Measurements from ENCODE around the gene EGLN3. TPM values are rescaled to one million over a fixed set of nuclear protein-coding genes. Genes with fewer than 3 reads are reported as not detected.

The EGLN3 gene
- total and polyA plus RNA-seq, 3 experiments from 2014 or later, result 1.6 to 2.5 (median 2.1) TPM

DNA sequence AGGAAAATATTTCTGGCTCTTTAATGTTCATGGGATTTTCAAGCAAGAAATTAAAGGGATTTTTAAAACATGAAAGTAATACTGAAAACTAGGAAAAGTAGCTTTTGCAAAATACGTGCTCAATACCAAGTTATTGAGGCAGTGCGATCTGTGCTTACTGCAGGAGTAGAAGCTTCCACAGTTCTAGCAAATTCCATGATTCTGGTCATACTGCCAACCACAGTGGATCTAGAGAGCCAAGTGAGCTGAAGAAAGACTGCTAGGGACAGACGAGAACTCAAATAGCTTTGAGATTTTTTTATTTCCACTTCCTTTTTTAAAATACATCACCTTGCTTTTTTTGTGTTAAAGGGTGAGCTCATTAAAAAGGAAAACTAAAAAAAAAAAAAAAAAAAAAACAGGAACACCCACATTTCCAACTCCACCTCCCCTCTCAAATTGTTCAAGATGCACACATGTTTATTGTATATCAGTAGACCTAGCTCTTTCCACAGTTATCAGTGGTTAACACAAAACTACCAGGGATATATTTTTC, 26.2 kb downstream of the EGLN3 start:
- no peak overlapping the region for H3K27ac Mint-ChIP-seq
- ChIA-PET POLR2A (no interaction called here), CTCF (no interaction called here)
- peaks cover 0 to 2% (median 0%) of the 10 kb centered on the region in 5 donors for H3K9me3 Mint-ChIP-seq
- Histone ChIP-seq H3K9me3 (ENCODE audit: low read length) (no peaks in the 10 kb centered on the region), H3K27me3 (ENCODE audit: insufficient read depth, low read length, poor library complexity, severe bottlenecking) (no peaks in the 10 kb centered on the region), H3K27ac (ENCODE audit: low read depth, low read length) (no peak overlapping the region), H3K4me3 (ENCODE audit: low read length) (no peak overlapping the region), H3K36me3 (ENCODE audit: insufficient read depth, low read length) (no peaks in the 10 kb centered on the region), H3K4me1 (ENCODE audit: insufficient read depth, low read length) (no peaks in the 10 kb centered on the region)
- H3K4me3 Mint-ChIP-seq, result no peak overlapping the region
- H3K4me1 Mint-ChIP-seq, result no peaks in the 10 kb centered on the region
- H3K36me3 Mint-ChIP-seq, result peaks cover 0 to 2% (median 0%) of the 10 kb centered on the region in 3 donors
- no peak for DNase-seq
- H3K27me3 Mint-ChIP-seq, result no peaks in the 10 kb centered on the region

DNA sequence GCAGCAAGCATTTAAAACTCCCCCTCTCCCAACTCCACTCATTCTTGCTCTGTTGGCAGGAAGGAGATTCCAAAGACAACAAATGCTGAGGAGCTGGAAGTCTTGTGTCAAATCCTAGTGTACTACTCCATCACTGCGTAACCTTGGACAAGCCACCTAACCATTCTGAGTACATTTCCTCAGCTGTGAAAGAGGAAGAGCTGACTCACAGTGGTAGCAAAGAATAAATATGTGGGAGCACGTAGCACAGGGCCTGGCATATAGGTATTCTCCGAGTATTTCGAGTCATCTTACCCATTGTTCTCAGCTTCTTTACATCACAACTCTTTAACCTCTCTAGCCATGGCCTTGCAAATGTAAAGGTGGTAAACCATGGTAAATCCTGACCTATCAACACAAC, 28.7 kb downstream of the EGLN3 start:
- H3K9me3 ChIP-seq (ENCODE audit: low read length), result no peaks in the 10 kb centered on the region
- Mint-ChIP-seq H3K36me3 (no peaks in the 10 kb centered on the region), H3K27ac (no peak overlapping the region), H3K9me3 (peaks cover 0 to 7% (median 2%) of the 10 kb centered on the region in 5 donors), H3K4me1 (no peaks in the 10 kb centered on the region), H3K27me3 (no peaks in the 10 kb centered on the region), H3K4me3 (peak overlapping the region in 1 of 7 donors; percentile 19)
- ChIA-PET POLR2A (no interaction called here), CTCF (no interaction called here)
- no peaks in the 10 kb centered on the region for H3K4me1 ChIP-seq (ENCODE audit: insufficient read depth, low read length)
- no peak for DNase-seq
- H3K36me3 ChIP-seq (ENCODE audit: insufficient read depth, low read length), result no peaks in the 10 kb centered on the region
- no peak overlapping the region for H3K4me3 ChIP-seq (ENCODE audit: low read length)
- no peak overlapping the region for H3K27ac ChIP-seq (ENCODE audit: low read depth, low read length)
- no peaks in the 10 kb centered on the region for H3K27me3 ChIP-seq (ENCODE audit: insufficient read depth, low read length, poor library complexity, severe bottlenecking)

DNA sequence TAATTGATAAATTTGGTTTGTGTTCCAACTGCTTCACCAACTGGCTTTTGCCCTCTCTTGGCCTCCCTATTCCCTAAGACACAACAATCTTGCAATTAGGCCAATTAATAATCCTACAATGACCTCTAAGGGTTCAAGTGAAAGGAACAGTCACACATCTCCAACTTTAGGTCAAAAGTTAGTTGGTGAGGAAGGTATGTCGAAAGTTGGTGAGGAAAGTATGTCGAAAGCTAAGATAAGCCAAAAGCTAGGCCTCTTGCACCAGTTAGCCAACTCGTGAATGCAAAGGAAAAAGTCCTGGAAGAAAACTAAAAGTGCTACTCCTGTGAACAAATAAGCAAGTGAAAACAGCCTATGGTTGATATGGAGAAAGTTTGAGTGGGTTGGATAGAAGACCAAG, 32.6 kb downstream of the EGLN3 start:
- DNase-seq, result no peak
- CTCF ChIA-PET, result no interaction called here
- peaks cover 0 to 7% (median 0%) of the 10 kb centered on the region in 5 donors for H3K9me3 Mint-ChIP-seq

DNA sequence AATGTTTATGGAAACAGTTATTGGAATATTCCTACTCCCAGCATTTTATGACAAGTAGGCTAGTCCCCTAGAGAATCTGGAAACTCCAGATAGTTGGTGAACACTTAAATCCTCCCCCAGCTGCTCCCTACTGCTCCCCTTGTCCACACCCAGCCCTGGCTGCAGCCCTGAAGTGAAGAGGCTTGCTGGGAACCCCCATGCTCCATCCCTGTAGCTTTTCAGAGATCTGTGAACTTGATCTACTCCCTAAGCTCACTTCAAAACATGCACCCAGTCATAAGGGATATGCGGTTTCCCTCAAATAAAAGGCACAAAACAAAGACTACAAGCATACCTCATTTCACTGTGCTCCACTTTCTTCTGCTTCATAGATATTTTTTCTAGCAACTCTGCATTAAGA, 33.2 kb downstream of the EGLN3 start:
- no peak overlapping the region for H3K27ac Mint-ChIP-seq
- Histone ChIP-seq H3K4me3 (ENCODE audit: low read length) (no peak overlapping the region), H3K4me1 (ENCODE audit: insufficient read depth, low read length) (no peaks in the 10 kb centered on the region), H3K9me3 (ENCODE audit: low read length) (no peaks in the 10 kb centered on the region), H3K36me3 (ENCODE audit: insufficient read depth, low read length) (no peaks in the 10 kb centered on the region), H3K27me3 (ENCODE audit: insufficient read depth, low read length, poor library complexity, severe bottlenecking) (no peaks in the 10 kb centered on the region), H3K27ac (ENCODE audit: low read depth, low read length) (peak overlapping the region; percentile 55)
- DNase-seq, result no peak
- ChIA-PET CTCF (no interaction called here), POLR2A (no interaction called here)
- peaks cover 0 to 7% (median 0%) of the 10 kb centered on the region in 5 donors for H3K9me3 Mint-ChIP-seq
- H3K4me1 Mint-ChIP-seq, result no peaks in the 10 kb centered on the region
- no peak overlapping the region for H3K4me3 Mint-ChIP-seq
- H3K36me3 Mint-ChIP-seq, result no peaks in the 10 kb centered on the region
- no peaks in the 10 kb centered on the region for H3K27me3 Mint-ChIP-seq

More for the DNA sequence above, 32.6 kb downstream of the EGLN3 start:
- H3K36me3 Mint-ChIP-seq, result no peaks in the 10 kb centered on the region
- POLR2A ChIA-PET, result no interaction called here
- no peaks in the 10 kb centered on the region for H3K36me3 ChIP-seq (ENCODE audit: insufficient read depth, low read length)
- H3K27ac Mint-ChIP-seq, result peak overlapping the region in 1 of 8 donors; percentile 40
- H3K4me1 ChIP-seq (ENCODE audit: insufficient read depth, low read length), result no peaks in the 10 kb centered on the region
- H3K4me1 Mint-ChIP-seq, result no peaks in the 10 kb centered on the region
- no peaks in the 10 kb centered on the region for H3K27me3 Mint-ChIP-seq
- no peak overlapping the region for H3K4me3 Mint-ChIP-seq
- no peaks in the 10 kb centered on the region for H3K27me3 ChIP-seq (ENCODE audit: insufficient read depth, low read length, poor library complexity, severe bottlenecking)
- no peak overlapping the region for H3K4me3 ChIP-seq (ENCODE audit: low read length)
- H3K9me3 ChIP-seq (ENCODE audit: low read length), result no peaks in the 10 kb centered on the region
- peak overlapping the region; percentile 55 for H3K27ac ChIP-seq (ENCODE audit: low read depth, low read length)

DNA sequence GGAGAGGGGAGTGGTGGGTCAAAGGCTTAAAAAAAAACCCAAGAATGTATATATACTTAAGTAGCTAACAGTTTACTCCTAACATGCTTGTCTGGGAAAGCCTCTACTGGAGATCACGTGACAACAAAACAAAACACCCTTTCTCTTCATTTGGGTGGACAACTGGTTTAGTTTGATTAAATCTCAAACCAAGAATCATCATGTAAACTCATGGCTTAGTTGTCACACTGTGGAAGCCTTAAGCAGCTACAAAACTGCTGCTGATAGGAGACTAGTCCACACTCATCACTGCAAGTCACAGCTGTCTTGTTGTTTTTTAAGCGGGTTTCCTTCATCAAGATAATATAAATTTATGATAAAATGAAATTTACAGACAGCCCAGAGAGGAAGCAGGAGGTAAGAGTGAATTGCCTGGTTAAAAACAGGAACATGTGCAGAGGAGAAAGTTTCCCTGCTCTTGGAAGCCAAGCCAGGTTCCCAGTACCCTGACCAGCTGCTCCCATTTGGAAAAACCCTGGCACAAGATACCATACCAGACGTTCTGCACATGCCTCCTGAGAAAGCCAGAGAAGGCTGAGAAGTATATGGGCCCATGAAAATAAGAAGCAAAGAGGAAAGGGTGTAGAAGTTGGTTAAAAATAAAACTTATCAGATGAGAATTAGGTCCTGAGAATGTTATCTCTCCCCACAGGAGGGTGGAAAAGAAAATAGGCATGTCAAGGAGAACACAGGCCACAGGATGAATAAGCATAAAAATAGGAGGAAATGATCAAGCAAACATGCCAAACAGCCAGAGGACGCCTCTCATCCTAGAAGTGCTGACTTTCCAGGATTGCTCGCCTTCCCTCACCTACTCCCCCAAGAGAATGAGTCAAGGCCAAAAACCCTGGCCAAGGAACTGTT, 34.0 kb downstream of the EGLN3 start:
- no peaks in the 10 kb centered on the region for H3K4me1 ChIP-seq (ENCODE audit: insufficient read depth, low read length)
- H3K27ac ChIP-seq (ENCODE audit: low read depth, low read length), result peak overlapping the region; percentile 55
- no peaks in the 10 kb centered on the region for H3K36me3 ChIP-seq (ENCODE audit: insufficient read depth, low read length)
- peaks cover 0 to 7% (median 0%) of the 10 kb centered on the region in 5 donors for H3K9me3 Mint-ChIP-seq
- H3K27me3 ChIP-seq (ENCODE audit: insufficient read depth, low read length, poor library complexity, severe bottlenecking), result no peaks in the 10 kb centered on the region
- peak overlapping the region in 1 of 8 donors; percentile 70 for H3K27ac Mint-ChIP-seq
- no peak for DNase-seq
- H3K4me3 ChIP-seq (ENCODE audit: low read length), result no peak overlapping the region
- H3K27me3 Mint-ChIP-seq, result no peaks in the 10 kb centered on the region
- CTCF ChIA-PET, result no interaction called here
- POLR2A ChIA-PET, result no interaction called here
- no peaks in the 10 kb centered on the region for H3K9me3 ChIP-seq (ENCODE audit: low read length)
- no peak overlapping the region for H3K4me3 Mint-ChIP-seq
- H3K36me3 Mint-ChIP-seq, result no peaks in the 10 kb centered on the region
- no peaks in the 10 kb centered on the region for H3K4me1 Mint-ChIP-seq

DNA sequence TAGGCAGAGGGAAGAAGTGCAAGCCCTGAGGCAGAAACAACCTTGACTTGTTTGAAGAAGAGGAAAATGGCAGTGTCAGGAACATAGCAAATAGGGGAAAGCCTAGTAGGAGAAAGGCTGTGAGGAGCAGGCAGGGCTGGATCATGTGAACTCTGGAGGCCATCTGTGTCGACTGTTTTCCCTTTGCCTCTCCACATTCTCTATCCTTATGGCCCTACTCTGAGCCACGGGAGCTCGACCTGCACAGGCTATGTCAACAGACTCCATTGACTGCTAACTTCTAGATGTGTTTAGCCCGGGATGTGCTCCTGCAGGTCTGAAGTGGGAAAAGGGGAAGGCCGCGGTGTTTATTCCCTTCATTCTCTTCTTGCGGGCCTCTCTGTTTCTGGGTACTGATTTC, 35.2 kb downstream of the EGLN3 start:
- no peaks in the 10 kb centered on the region for H3K27me3 ChIP-seq (ENCODE audit: insufficient read depth, low read length, poor library complexity, severe bottlenecking)
- Mint-ChIP-seq H3K9me3 (peaks cover 0 to 7% (median 3%) of the 10 kb centered on the region in 5 donors), H3K27me3 (no peaks in the 10 kb centered on the region), H3K27ac (no peak overlapping the region), H3K4me1 (no peaks in the 10 kb centered on the region), H3K36me3 (peaks cover 0 to 1% (median 0%) of the 10 kb centered on the region in 3 donors), H3K4me3 (no peak overlapping the region)
- no peak overlapping the region for H3K27ac ChIP-seq (ENCODE audit: low read depth, low read length)
- DNase-seq, result no peak
- no peak overlapping the region for H3K4me3 ChIP-seq (ENCODE audit: low read length)
- POLR2A ChIA-PET, result no interaction called here
- H3K9me3 ChIP-seq (ENCODE audit: low read length), result no peaks in the 10 kb centered on the region
- H3K4me1 ChIP-seq (ENCODE audit: insufficient read depth, low read length), result no peaks in the 10 kb centered on the region
- CTCF ChIA-PET, result no interaction called here
- no peaks in the 10 kb centered on the region for H3K36me3 ChIP-seq (ENCODE audit: insufficient read depth, low read length)

DNA sequence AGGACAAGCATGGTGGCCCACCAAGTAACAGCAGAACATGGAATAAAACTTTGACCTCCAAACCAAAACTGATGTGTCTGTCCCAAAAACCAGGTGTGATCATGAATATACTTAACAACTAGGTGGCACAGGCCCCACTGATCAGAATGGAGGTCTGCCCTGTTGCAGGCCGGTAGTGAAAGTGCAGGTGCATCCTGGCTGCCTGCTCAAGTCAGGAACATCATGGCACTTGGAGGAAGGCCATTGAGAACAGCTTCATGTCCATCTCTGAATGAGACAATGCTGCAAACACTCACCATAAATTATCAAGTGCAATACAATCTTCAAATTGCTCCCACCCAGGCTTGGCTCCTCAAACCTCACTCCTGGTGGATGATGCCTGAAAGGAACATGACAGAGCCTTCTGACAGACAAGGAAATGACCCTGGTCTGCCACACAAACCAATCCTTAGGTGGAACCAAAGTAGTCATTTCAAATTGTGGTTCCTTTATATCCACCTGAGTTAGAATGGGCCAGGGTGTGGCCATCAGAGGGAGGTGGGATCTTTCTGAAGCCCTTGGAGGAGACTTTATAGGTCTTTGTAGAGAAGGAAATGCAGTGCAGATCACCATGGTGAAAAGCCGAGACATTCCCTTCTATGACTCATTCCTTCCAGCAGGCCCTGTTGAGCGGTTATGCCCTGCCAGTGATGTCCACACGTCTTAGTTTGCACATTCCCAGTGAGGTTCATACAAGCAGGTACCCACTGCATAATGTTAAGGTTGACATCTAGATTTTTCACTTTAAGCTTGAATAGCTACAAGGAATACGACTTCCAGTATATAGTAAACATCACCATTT, 36.0 kb downstream of the EGLN3 start:
- H3K4me3 Mint-ChIP-seq, result no peak overlapping the region
- ChIA-PET POLR2A (no interaction called here), CTCF (no interaction called here)
- no peak for DNase-seq
- peaks cover 0 to 4% (median 0%) of the 10 kb centered on the region in 3 donors for H3K36me3 Mint-ChIP-seq
- Histone ChIP-seq H3K4me3 (ENCODE audit: low read length) (no peak overlapping the region), H3K27ac (ENCODE audit: low read depth, low read length) (no peak overlapping the region), H3K36me3 (ENCODE audit: insufficient read depth, low read length) (no peaks in the 10 kb centered on the region), H3K9me3 (ENCODE audit: low read length) (no peaks in the 10 kb centered on the region), H3K4me1 (ENCODE audit: insufficient read depth, low read length) (no peaks in the 10 kb centered on the region), H3K27me3 (ENCODE audit: insufficient read depth, low read length, poor library complexity, severe bottlenecking) (no peaks in the 10 kb centered on the region)
- H3K27ac Mint-ChIP-seq, result no peak overlapping the region
- no peaks in the 10 kb centered on the region for H3K4me1 Mint-ChIP-seq
- no peaks in the 10 kb centered on the region for H3K27me3 Mint-ChIP-seq
- peaks cover 0 to 7% (median 3%) of the 10 kb centered on the region in 5 donors for H3K9me3 Mint-ChIP-seq

DNA sequence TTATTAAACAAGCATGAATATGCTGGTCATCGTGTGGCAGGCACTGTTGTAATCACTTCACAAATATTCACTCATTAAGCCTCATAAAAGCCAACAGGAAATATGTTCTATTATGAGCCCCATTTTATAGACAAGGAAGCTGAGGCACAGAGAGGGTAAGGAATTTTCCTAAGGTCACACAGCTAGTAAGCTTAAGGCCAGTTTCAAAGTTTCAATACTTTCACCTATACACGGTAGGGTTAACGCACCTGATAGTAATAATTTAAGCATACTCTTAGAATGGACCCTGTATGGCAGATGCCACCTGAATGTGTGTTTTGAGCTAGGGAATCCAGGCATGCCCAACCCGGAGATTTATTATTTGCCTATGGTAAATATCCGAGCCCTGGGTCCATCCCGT, 39.8 kb downstream of the EGLN3 start:
- H3K4me1 ChIP-seq (ENCODE audit: insufficient read depth, low read length), result no peaks in the 10 kb centered on the region
- no peak overlapping the region for H3K4me3 Mint-ChIP-seq
- CTCF ChIA-PET, result interaction anchor here (0.8 kb wide), 1 partner anchor 18 kb away, joined by 3 read pairs; no protein-coding TSS in a partner anchor
- no peaks in the 10 kb centered on the region for H3K9me3 ChIP-seq (ENCODE audit: low read length)
- no peaks in the 10 kb centered on the region for H3K36me3 ChIP-seq (ENCODE audit: insufficient read depth, low read length)
- H3K9me3 Mint-ChIP-seq, result peaks cover 0 to 5% (median 0%) of the 10 kb centered on the region in 5 donors
- H3K27ac ChIP-seq (ENCODE audit: low read depth, low read length), result no peak overlapping the region
- H3K27ac Mint-ChIP-seq, result no peak overlapping the region
- no peak overlapping the region for H3K4me3 ChIP-seq (ENCODE audit: low read length)
- no peaks in the 10 kb centered on the region for H3K27me3 Mint-ChIP-seq
- no peaks in the 10 kb centered on the region for H3K27me3 ChIP-seq (ENCODE audit: insufficient read depth, low read length, poor library complexity, severe bottlenecking)
- H3K4me1 Mint-ChIP-seq, result no peaks in the 10 kb centered on the region
- no peak for DNase-seq
- POLR2A ChIA-PET, result no interaction called here
- H3K36me3 Mint-ChIP-seq, result peaks cover 0 to 4% (median 0%) of the 10 kb centered on the region in 3 donors

Measured in CD8-positive, alpha-beta memory T cell (primary cell).